Chondrocyte (in vitro differentiated cells): ENCODE results near the gene GALNT9. TPM values are rescaled to one million over a fixed set of nuclear protein-coding genes. Genes with fewer than 3 reads are reported as not detected.

ENCODE experiments used
- DNase-seq: peaks from one replicate; pipeline ENCODE4 v3.0.0; 2021; ENCODE audit warnings: mixed read lengths, low spot score
- H3K27ac Mint-ChIP-seq: one replicate; pipeline ENCODE4 v1.8.0; 2021; ENCODE audit warnings: mild to moderate bottlenecking, moderate library complexity, mixed read lengths; ENCODE audit not compliant: unreplicated experiment
- H3K27me3 Mint-ChIP-seq: 2 replicates; pipeline ENCODE4 v1.8.0; 2021; ENCODE audit warnings: low read depth, mixed read lengths
- H3K36me3 Mint-ChIP-seq: 2 replicates; pipeline ENCODE4 v1.8.0; 2021; ENCODE audit warnings: low read depth, mixed read lengths
- H3K4me1 Mint-ChIP-seq: 2 replicates; pipeline ENCODE4 v1.8.0; 2021; ENCODE audit warnings: low read depth, mild to moderate bottlenecking, mixed read lengths
- H3K4me3 Mint-ChIP-seq: one replicate; pipeline ENCODE4 v1.8.0; 2021; ENCODE audit warnings: mild to moderate bottlenecking, moderate library complexity, mixed read lengths; ENCODE audit not compliant: unreplicated experiment
- H3K9me3 Mint-ChIP-seq: 2 replicates; pipeline ENCODE4 v1.8.0; 2021; ENCODE audit warnings: low read depth, mixed read lengths
- total RNA-seq: library from RNA; stranded (reverse); gene quantifications from 3 replicates; pipeline ENCODE4 v1.2.1, GENCODE V29; 2021
- TF ChIP-seq, protein P1 (sequence below): fragments of 200-600 bp; sonication (generic); IDR thresholded peaks from 2 replicates; pipeline ENCODE4 v1.5.0; 2021; ENCODE audit warnings: antibody characterized with exemption, mild to moderate bottlenecking, moderate library complexity

The GALNT9 gene
- total RNA-seq, 1 donor from 2014 or later, result not detected

DNA sequence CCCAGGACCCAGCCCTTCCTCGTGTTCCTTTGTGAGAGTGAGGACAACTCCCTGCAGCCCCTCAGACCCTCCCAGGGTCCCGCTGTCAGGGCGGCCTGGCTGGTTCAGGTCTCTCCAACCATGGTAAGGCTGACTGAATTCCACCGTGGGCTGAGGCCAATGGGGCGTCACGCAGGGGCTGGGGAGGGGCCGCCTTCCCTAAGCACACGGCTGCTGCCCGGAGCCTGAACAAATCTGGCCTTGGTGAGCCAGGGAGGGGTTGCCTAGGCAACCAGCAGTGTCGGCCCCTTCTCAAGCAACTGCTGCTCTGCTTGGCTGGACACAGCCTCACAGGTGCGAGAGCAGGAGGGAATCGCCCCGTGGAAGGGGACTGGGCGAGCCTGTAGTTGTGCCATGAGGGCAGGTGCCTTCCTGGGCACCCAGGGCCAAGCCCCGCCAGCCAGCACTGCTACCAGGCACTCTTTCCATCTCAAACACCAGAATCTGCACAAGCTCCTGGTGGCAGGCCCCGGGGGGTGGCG lies 37.0 kb upstream of the GALNT9 start:
- Mint-ChIP-seq H3K9me3 (peaks cover 7% of the 10 kb centered on the region), H3K27ac (no peak overlapping the region), H3K4me3 (no peak overlapping the region), H3K4me1 (no peaks in the 10 kb centered on the region), H3K27me3 (peaks cover 39% of the 10 kb centered on the region), H3K36me3 (peaks cover 4% of the 10 kb centered on the region)
- peak; percentile 84 for DNase-seq
- TF ChIP-seq, protein P1, sequence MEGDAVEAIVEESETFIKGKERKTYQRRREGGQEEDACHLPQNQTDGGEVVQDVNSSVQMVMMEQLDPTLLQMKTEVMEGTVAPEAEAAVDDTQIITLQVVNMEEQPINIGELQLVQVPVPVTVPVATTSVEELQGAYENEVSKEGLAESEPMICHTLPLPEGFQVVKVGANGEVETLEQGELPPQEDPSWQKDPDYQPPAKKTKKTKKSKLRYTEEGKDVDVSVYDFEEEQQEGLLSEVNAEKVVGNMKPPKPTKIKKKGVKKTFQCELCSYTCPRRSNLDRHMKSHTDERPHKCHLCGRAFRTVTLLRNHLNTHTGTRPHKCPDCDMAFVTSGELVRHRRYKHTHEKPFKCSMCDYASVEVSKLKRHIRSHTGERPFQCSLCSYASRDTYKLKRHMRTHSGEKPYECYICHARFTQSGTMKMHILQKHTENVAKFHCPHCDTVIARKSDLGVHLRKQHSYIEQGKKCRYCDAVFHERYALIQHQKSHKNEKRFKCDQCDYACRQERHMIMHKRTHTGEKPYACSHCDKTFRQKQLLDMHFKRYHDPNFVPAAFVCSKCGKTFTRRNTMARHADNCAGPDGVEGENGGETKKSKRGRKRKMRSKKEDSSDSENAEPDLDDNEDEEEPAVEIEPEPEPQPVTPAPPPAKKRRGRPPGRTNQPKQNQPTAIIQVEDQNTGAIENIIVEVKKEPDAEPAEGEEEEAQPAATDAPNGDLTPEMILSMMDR, result no peak

DNA sequence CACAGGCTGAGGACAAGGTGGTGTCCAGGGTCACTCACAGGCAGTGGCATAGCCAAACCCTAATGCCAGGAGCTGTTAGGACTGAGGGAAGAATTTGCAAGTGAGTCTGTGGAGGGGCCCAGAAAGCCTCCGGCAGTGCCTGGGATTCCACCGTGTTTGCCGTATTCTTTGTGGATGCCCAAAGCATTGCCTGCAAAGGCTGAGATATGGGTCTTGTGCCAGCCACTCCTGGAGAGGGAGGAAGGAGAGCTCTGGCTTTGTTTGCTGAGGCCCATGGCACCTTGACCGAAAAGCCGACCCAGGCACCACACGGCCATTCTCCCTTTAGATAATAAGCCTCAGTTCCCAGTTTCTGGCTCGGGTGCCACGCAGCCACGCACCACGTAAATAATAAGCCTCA lies 35.8 kb upstream of the GALNT9 start:
- Mint-ChIP-seq H3K36me3 (peaks cover 1% of the 10 kb centered on the region), H3K27ac (no peak overlapping the region), H3K27me3 (peaks cover 27% of the 10 kb centered on the region), H3K9me3 (no peaks in the 10 kb centered on the region), H3K4me1 (no peaks in the 10 kb centered on the region), H3K4me3 (no peak overlapping the region)
- TF ChIP-seq, protein P1, result no peak
- DNase-seq, result peak; percentile 26

DNA sequence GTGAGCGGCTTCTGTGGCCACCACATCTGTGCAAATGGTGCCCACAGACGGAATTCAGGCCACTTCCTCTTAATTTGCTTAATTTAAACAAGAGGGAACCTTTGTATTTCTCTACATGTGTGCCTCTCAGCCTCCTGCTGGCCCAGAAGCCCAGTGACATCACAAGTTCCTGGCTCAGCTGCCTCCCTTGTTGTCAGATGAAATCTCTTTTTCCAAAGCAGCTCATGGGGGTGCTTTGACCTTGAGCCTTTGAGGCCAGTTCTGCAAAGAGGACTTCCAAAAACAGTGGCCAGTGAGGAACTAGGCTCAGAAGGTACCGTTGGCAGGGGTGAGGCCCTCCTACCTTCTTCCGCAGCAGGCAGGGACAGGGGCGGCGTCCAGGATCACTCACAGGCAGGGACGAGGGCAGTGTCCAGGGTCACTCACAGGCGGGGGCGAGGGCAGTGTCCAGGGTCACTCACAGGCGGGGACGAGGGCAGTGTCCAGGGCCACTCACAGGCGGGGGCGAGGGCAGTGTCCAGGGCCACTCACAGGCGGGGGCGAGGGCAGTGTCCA lies 35.0 kb upstream of the GALNT9 start:
- no peaks in the 10 kb centered on the region for H3K36me3 Mint-ChIP-seq
- no peaks in the 10 kb centered on the region for H3K4me1 Mint-ChIP-seq
- DNase-seq, result peak; percentile 38
- no peaks in the 10 kb centered on the region for H3K9me3 Mint-ChIP-seq
- H3K27me3 Mint-ChIP-seq, result peaks cover 21% of the 10 kb centered on the region
- H3K4me3 Mint-ChIP-seq, result no peak overlapping the region
- H3K27ac Mint-ChIP-seq, result no peak overlapping the region
- TF ChIP-seq, protein P1, result no peak

DNA sequence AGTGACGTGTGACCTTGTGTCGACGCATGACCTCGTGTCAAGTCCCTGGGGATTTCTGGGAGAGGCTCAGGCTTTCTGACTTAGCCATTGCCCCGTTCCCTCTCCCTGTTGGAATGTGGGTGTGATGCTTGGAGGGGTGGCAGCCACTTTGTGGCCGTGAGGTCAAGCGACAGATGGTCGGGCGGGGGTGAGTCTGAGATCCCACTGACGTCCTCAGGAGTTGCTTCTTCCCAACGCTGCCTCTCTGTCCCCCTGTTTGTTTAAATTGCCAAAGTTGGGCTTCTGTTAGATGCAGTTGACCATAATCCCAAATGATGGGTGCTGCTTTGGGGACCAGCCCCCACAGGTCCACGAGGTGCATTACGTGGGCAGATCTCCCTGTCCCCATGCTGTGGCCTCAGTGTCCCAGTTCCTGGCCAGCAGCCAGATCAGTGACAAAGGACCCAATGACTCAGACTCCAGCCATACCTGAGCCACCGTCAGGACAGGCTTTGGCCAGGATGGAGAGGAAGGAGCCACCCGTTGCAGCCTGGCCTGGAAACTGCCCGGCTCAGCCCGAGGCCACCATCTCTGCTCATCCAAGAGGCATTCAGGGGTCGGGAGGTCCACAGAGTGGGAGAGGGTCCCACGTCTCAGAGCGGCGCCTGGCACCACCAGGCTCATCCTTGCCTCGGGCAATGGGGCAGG lies 34.4 kb upstream of the GALNT9 start:
- H3K4me1 Mint-ChIP-seq, result no peaks in the 10 kb centered on the region
- peak; percentile 65 for DNase-seq
- no peaks in the 10 kb centered on the region for H3K36me3 Mint-ChIP-seq
- H3K27ac Mint-ChIP-seq, result no peak overlapping the region
- H3K27me3 Mint-ChIP-seq, result peaks cover 18% of the 10 kb centered on the region
- no peak overlapping the region for H3K4me3 Mint-ChIP-seq
- no peaks in the 10 kb centered on the region for H3K9me3 Mint-ChIP-seq
- TF ChIP-seq, protein P1, result no peak

DNA sequence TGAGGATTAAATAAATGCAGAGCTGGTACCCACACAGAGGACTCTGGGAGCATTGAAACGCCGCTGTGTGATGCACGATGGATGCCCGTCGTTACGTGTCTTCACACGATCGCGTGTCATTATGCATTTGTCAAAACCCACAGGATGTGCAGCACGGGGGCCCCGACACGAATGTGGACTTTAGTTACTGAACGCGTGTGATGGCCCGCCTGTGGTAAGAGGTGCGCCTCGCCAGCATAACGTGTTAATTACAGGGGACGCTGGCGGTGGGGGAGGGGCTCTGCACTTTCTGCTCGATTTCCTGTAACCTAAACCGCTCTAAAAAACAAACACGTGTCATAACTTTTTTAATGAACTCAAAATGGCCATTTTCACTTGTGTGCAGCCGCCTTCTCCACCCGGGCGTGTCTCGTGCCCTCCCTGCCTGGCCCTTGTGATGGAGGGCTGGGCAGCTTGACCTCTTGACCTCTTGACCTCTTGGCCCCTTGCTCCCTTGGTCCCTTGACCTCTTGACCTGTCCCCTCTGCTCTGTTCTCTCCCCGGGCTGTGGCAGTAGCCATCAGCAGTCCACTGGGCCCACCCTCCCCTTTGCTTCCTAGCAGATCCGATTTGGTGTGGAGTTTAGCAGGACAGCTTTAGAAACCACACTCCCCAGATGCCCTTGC lies 33.7 kb upstream of the GALNT9 start:
- H3K27me3 Mint-ChIP-seq, result peaks cover 14% of the 10 kb centered on the region
- H3K4me3 Mint-ChIP-seq, result no peak overlapping the region
- DNase-seq, result peak; percentile 66
- H3K4me1 Mint-ChIP-seq, result no peaks in the 10 kb centered on the region
- H3K27ac Mint-ChIP-seq, result no peak overlapping the region
- TF ChIP-seq, protein P1, result no peak
- no peaks in the 10 kb centered on the region for H3K36me3 Mint-ChIP-seq
- no peaks in the 10 kb centered on the region for H3K9me3 Mint-ChIP-seq
